NCI-H446 treated with DMSO at 0.1 percent for 48 hours (cell line): Measurements from ENCODE around the gene SKP2.
A peak's percentile ranks its signal among the peaks of the same experiment; 100 is the strongest.
"Not testable (repeated sequence)": the region's sequence is repeated elsewhere in the genome, so short reads cannot be mapped to it uniquely, and the experiment has no call there.

Experiments
- DNase-seq: peaks from one replicate; lab custom pipeline; 2025; lab: John Stamatoyannopoulos, UW

Gene SKP2

GRCh38 chr5:36151434-36152323 lies at the start of gene SKP2, which contains the start of gene LMBRD2:
Gene SKP2 (plus strand): TSS chr5:36152111. CDS start chr5:36152263, 152 bp downstream.
Gene LMBRD2 (minus strand): TSS chr5:36151887. CDS start chr5:36143349, 8,538 bp downstream.
- DNase-seq = peak; percentile 99

- DNase-seq = no peak
Observed at GRCh38 chr5:36105819-36106218, 46.1 kb upstream of the SKP2 start.

- no peak for DNase-seq
Observed at GRCh38 chr5:36108758-36109460, 43.0 kb upstream of the SKP2 start.

- no peak for DNase-seq
Observed at GRCh38 chr5:36111238-36111637, 40.7 kb upstream of the SKP2 start.

GRCh38 chr5:36125868-36126267 lies 26.0 kb upstream of the SKP2 start:
- DNase-seq = no peak

GRCh38 chr5:36128795-36129194 lies 23.1 kb upstream of the SKP2 start:
- no peak for DNase-seq

GRCh38 chr5:36129666-36130065 lies 22.2 kb upstream of the SKP2 start:
- not testable (repeated sequence) for DNase-seq

GRCh38 chr5:36133009-36133408 lies 18.9 kb upstream of the SKP2 start:
- DNase-seq = not testable (repeated sequence)

- no peak for DNase-seq
Observed at GRCh38 chr5:36135988-36136387, 15.9 kb upstream of the SKP2 start.

GRCh38 chr5:36136581-36136980 lies 15.3 kb upstream of the SKP2 start:
- DNase-seq = no peak

- DNase-seq = no peak
Observed at GRCh38 chr5:36138900-36139683, 12.8 kb upstream of the SKP2 start.

GRCh38 chr5:36145311-36145710 lies 6.6 kb upstream of the SKP2 start:
- DNase-seq = no peak

- DNase-seq = no peak
Observed at GRCh38 chr5:36146390-36146789, 5.5 kb upstream of the SKP2 start.

- no peak for DNase-seq
Observed at GRCh38 chr5:36147681-36148080, 4.2 kb upstream of the SKP2 start.

- peak; percentile 59 for DNase-seq
Observed at GRCh38 chr5:36150676-36151433, 1.1 kb upstream of the SKP2 start.

GRCh38 chr5:36152324-36153297 lies 700 bp downstream of the SKP2 start:
- no peak for DNase-seq

GRCh38 chr5:36153298-36153677 lies 1.4 kb downstream of the SKP2 start:
- no peak for DNase-seq

GRCh38 chr5:36153726-36154125 lies 1.8 kb downstream of the SKP2 start:
- no peak for DNase-seq

GRCh38 chr5:36155291-36155690 lies 3.4 kb downstream of the SKP2 start:
- DNase-seq = no peak

GRCh38 chr5:36156121-36156601 lies 4.2 kb downstream of the SKP2 start:
- peak; percentile 50 for DNase-seq
